Activated CD4-positive, alpha-beta T cell treated with anti-CD3 and anti-CD28 coated beads, Interleukin-2, Interleukin-4, amounts not matched to agents 100 ng/mL and 50 ng/mL, durations not matched to agents 16 hours and 8 hours (primary cell): Measurements from ENCODE around the gene IRGC.
"Not testable (repeated sequence)": the region's sequence is repeated elsewhere in the genome, so short reads cannot be mapped to it uniquely, and the experiment has no call there.

Source experiments
- DNase-seq: peaks from one replicate; pipeline ENCODE4 v3.0.0-alpha.2; 2020; ENCODE audit warnings: low spot score

IRGC gene

DNA sequence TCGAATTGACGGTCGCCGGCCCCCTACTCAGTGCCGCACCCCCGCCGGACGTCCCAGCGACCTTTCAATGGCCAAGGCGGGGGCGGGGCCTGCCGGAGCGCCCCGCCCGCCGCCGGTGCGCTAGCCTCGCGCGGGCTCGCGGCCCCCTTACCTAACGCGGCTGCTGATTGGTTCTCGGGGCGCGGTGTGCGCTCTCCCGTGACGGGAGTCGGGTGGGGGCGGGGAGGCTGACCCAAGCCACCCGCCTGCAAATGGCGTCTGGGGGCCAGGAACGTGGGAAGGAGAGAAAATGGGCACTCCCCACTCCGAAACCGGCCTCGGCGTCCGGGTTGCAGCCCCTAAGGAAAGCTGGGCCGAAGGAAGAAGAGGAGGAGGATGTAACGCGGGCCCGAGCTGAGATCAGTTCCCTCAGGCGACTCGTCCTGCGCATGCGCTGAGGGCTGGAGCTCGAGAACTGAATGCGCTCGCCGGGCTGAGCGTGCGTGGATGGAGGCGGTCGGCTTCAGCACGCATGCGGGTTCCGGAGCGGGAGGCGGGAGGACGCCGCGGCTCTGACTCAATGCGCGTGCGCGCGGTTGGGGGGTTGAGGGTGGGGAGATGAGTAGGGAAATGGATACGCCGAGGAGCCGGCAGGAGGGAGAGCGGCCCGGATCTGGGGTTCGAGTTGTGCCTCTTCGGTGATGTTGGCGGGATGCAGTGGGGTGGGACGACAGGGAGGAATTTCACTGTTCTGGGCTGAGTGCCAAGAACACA is 38.8 kb downstream of the IRGC start, which contains the start of gene SMG9:
Gene SMG9, minus strand, starts transcription at position 460 of the 753 bp plus-strand sequence. CDS start 4,221 bp downstream, outside the sequence.
- DNase-seq, result peak; percentile 99

DNA sequence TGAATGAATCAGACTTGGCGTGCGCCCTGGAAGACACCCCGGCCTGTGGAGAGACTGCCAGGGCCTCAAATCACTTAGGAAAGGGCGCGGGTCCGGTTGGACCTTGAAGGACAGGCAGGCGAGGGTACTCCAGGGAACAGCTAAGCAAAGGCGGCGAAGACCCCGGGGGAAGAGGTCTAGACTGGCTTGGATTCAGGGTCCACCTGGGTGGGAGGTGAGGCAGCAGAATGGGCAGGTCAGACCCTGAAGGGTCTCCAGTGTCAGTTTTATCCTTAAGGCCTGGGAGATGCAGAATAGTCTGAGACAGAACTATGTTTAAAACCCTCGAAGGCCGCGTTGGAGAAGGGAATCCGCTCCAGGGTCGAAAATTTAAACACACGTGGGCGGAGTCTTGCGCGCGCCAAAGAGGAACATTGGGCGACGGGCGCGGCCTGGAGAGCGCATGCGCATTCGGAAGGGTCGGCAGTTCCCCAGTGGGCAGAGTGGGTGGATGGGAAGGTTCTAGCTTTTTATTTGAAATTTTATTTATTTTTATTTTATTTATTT is 39.5 kb downstream of the IRGC start:
- DNase-seq, result peak; percentile 88

DNA sequence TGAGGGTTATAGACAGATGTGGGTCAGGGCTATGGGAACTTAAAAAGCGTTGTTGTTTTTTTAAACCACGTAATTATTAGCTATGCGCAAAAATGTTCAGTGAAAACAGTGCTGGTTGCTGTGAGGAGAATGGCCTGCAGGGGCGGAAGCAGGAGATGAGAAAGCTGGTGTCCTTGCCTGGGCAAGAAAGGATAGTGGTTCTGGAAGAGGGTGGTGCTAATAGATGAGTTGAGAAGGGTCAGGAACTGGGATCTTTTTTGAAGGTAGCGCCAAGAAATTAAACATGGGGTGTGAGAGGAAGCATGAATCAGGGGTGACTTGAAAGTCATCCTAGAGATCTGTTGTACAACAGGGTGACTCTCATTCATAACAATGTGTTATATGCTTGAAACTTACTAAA is 43.6 kb downstream of the IRGC start:
- no peak for DNase-seq

DNA sequence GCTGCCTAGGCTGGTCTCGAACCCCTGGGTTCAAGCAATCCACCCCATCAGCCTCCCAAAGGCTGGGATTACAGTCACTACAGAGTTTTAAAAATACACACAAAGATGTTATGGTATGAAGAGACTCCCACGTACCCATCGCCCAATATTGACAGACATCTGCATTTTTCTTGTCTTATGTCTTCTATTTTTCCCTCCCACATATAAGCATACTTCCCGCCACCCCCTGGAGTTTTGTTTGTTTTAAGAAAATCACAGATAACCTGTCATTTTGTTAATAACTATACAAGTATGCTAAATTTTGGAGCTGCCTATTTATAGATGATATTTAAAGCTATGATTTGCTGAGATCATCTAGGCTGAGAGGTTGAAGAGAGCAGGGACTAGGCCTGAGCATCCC is 45.1 kb downstream of the IRGC start:
- DNase-seq, result no peak

DNA sequence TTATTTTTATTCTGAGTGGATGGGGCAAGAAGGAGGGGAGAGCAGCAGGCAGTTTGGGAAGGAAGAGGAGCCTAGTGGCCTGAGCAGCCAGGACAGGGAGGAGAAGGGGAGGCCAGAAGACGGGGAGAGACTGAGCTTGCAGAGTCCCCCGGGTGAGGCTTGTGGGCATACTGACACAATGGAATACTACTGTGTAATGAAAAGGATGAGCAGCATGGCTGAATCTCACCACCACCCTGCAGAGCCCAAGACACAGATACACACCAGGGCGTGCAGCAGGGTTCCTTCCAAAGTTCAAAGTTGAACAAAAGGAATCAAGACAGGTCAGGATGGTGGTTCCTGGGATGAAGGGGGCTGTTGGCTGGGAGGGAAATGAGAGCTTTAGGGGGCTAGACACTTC is 46.9 kb downstream of the IRGC start:
- DNase-seq, result no peak

GRCh38 chr19:43763473-43763939 is 47.6 kb downstream of the IRGC start:
- no peak for DNase-seq

- DNase-seq, result not testable (repeated sequence)
Observed at GRCh38 chr19:43764684-43765083, 48.8 kb downstream of the IRGC start.

GRCh38 chr19:43765109-43765876 is 49.4 kb downstream of the IRGC start:
- peak; percentile 95 for DNase-seq

DNA sequence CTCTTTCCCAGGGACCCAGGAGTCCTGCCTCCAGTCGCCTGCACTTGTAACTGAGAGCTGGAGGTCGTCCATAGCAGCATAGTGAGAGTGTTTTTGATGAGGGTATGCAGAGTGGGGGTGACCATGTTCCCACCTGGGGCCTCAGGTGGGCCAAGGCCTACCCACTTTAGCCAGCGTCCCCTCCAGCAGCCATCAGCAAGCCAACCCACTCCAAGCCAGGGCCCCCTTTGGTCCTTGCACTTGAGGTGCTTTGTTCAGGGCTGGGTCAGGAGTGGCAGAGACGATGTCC is 50.8 kb downstream of the IRGC start:
- no peak for DNase-seq

DNA sequence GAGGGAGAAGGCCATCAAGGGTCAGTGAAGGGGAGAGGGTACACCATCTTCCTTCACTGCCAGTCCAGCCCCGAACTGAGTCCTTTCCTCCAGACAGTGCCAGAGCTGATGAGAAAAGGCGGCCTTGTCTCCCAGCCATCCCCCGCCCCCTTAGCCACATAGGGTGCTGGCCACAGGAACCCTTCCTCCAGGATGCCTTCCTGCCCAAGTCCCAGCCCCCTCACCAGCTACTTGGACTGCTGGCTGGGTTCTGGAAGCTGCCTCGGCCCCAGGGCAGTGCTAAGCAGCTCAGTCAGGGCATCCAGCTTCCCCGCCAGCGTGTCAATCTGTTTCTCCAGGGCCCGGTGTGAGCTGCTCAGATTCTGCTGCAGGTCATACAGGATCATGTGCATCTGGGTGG is 51.4 kb downstream of the IRGC start:
- DNase-seq, result no peak

DNA sequence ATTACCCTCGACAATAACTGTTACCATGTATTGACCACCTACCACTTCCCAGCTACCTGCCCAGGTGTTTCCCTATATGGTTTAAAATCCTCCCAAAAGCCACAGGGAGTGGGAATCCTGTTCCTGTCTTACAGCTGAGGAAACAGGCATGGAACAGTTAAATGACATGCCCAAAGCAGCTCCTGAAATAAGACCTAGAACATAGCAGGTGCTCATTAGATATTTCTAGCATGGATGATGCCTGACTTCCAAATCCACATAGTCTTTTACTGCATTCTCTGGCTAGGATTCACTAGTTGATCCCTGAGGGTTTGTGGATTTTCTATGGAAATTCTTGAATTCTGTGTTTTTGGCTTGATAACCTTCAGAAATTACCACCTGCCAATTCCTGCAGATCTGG is 51.9 kb downstream of the IRGC start:
- DNase-seq, result no peak

- no peak for DNase-seq
Observed at GRCh38 chr19:43768273-43769050, 52.6 kb downstream of the IRGC start.

DNA sequence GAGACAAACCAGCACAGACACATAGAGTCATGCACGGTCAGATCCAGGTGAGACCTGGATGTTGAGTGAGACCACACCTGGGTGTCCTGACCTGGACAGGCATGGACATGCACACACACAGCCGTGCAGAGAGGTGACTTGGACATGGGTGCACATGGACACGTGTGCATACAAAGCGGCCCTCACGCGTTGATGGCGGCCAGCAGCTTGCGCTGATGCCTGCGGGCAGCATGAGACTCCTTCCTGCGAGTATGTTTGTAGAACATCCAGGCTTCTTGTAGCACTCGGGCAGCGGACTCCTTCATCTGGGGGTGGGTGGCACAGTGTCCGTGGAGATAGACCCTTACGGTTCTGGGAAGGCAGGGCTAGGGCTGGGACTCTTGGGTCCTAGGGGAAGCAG is 53.4 kb downstream of the IRGC start:
- no peak for DNase-seq
